Lung (tissue), 12 donors: ENCODE results near the gene GPR137C. TPM values are rescaled to one million over a fixed set of nuclear protein-coding genes. Genes with fewer than 3 reads are reported as not detected.

Experiments
- ATAC-seq: fragments of 200-7000 bp; cut with Tn5 transposase; one replicate; pipeline ENCODE4 v1.9.1; 2020; ENCODE audit warnings: moderate number of reproducible peaks; ENCODE audit not compliant: insufficient read depth, low FRiP score
- DNase-seq, 3 donors: peaks; one replicate each; pipeline ENCODE4 v3.0.0-alpha.2; 2013 to 2017
- H3K27ac ChIP-seq, 2 donors: one replicate each; pipeline ENCODE4 v1.5.1; 2013; ENCODE audit warnings: mild to moderate bottlenecking in 2 of 2, moderate library complexity in 2 of 2, control low read depth in 1 of 2, inconsistent platforms in 1 of 2, low read depth in 1 of 2, low read length in 1 of 2
- H3K27me3 ChIP-seq, 3 donors: one replicate each; pipeline ENCODE4 v1.5.1; 2013; ENCODE audit warnings: low read length in 2 of 3; ENCODE audit not compliant: control insufficient read depth in 3 of 3, insufficient read depth in 3 of 3
- H3K36me3 ChIP-seq, 4 donors: one replicate each; pipeline ENCODE4 v1.5.1; 2013; ENCODE audit warnings: low read length in 4 of 4, mild to moderate bottlenecking in 1 of 4, moderate library complexity in 1 of 4; ENCODE audit not compliant: control insufficient read depth in 4 of 4, insufficient read depth in 4 of 4
- H3K4me1 ChIP-seq, 5 donors: one replicate each; pipeline ENCODE4 v1.5.1; 2013; ENCODE audit warnings: low read length in 5 of 5, mild to moderate bottlenecking in 2 of 5, moderate library complexity in 1 of 5; ENCODE audit not compliant: control insufficient read depth in 5 of 5, insufficient read depth in 5 of 5
- H3K4me3 ChIP-seq: one replicate; pipeline ENCODE4 v1.5.1; 2013; ENCODE audit warnings: mild to moderate bottlenecking, control low read depth, moderate library complexity
- H3K9ac ChIP-seq, 2 donors: one replicate each; pipeline ENCODE4 v1.5.1; 2013; ENCODE audit warnings: low read length in 2 of 2, control low read depth in 1 of 2; ENCODE audit not compliant: insufficient read depth in 1 of 2
- H3K9me3 ChIP-seq, 4 donors: one replicate each; pipeline ENCODE4 v1.5.1; 2013; ENCODE audit warnings: low read length in 3 of 4, mild to moderate bottlenecking in 1 of 4, moderate library complexity in 1 of 4; ENCODE audit not compliant: control insufficient read depth in 4 of 4, insufficient read depth in 3 of 4
- CTCF ChIP-seq: IDR thresholded peaks from 2 replicates; pipeline ENCODE4 v1.5.1; 2012; ENCODE audit warnings: mild to moderate bottlenecking; ENCODE audit errors: control extremely low read depth, extremely low read depth
- WGBS, 2 donors: extraction: QIAGEN DNeasy Blood & Tissue Kit; methylation state at CpG; one replicate each; pipeline ENCODE4 v1.1.7; 2013; 5-methylcytosine and 5-hydroxymethylcytosine counted together
- polyA plus RNA-seq, 2 donors: library from polyadenylated mRNA; stranded (reverse); fragments of 200-250 nt; gene quantifications; one replicate each; pipeline ENCODE4 v1.2.1, GENCODE V29; 2013
- total RNA-seq, 2 donors: library from RNA; depleted of rRNA in 1 of 2; stranded (reverse); fragments of >200 nt in 1 of 2; gene quantifications; one replicate each; pipeline ENCODE4 v1.2.1, GENCODE V29; 2014 to 2021
- donor health status: control.
- donor health status: control.
- donor health status: Bipolar disorder and iron deficiency.
- donor health status: healthy.
- donor health status: DM: yes; HTN: yes; CAD: no.

The GPR137C gene
- total and polyA plus RNA-seq, 4 donors = 0.26 to 7.0 (median 0.65) TPM

GRCh38 chr14:52619687-52620086, 67.1 kb downstream of the GPR137C start:
- ATAC-seq (no peak), DNase-seq (no peak)
- H3K36me3 ChIP-seq = no peaks in the 10 kb centered on the region
- no peak overlapping the region for H3K4me3 ChIP-seq
- H3K4me1 ChIP-seq = no peaks in the 10 kb centered on the region
- H3K27me3 ChIP-seq = no peaks in the 10 kb centered on the region
- no peak for TF ChIP-seq CTCF
- no peak overlapping the region for H3K27ac ChIP-seq
- 98% methylated on average over 1 of the region's 1 CpG for WGBS, 2 donors
- H3K9me3 ChIP-seq = no peaks in the 10 kb centered on the region
- no peak overlapping the region for H3K9ac ChIP-seq

GRCh38 chr14:52640137-52640536, 87.5 kb downstream of the GPR137C start:
- no peak for TF ChIP-seq CTCF
- Histone ChIP-seq H3K27me3 (no peaks in the 10 kb centered on the region), H3K4me3 (no peak overlapping the region), H3K4me1 (no peaks in the 10 kb centered on the region), H3K9ac (no peak overlapping the region), H3K27ac (no peak overlapping the region), H3K36me3 (peaks cover 5 to 17% (median 8%) of the 10 kb centered on the region in 4 donors), H3K9me3 (peaks cover 0 to 3% (median 1%) of the 10 kb centered on the region in 4 donors)
- whole genome bisulfite sequencing, 2 donors = 92 to 93% methylated on average over 4 of the region's 4 CpGs
- no peak for ATAC-seq
- no peak for DNase-seq

GRCh38 chr14:52641745-52642144, 89.1 kb downstream of the GPR137C start:
- H3K9ac ChIP-seq = no peak overlapping the region
- H3K9me3 ChIP-seq = peaks cover 0 to 3% (median 1%) of the 10 kb centered on the region in 4 donors
- TF ChIP-seq CTCF = no peak
- no peak overlapping the region for H3K4me3 ChIP-seq
- H3K36me3 ChIP-seq = peaks cover 5 to 23% (median 14%) of the 10 kb centered on the region in 4 donors
- no peaks in the 10 kb centered on the region for H3K27me3 ChIP-seq
- 93% methylated on average over 1 of the region's 1 CpG for WGBS, 2 donors
- H3K4me1 ChIP-seq = no peaks in the 10 kb centered on the region
- H3K27ac ChIP-seq = no peak overlapping the region
- ATAC-seq (no peak), DNase-seq (no peak)

GRCh38 chr14:52649511-52649910, 96.9 kb downstream of the GPR137C start:
- Histone ChIP-seq H3K9me3 (no peaks in the 10 kb centered on the region), H3K4me3 (no peak overlapping the region), H3K9ac (no peak overlapping the region), H3K4me1 (no peaks in the 10 kb centered on the region), H3K36me3 (peaks cover 0 to 17% (median 11%) of the 10 kb centered on the region in 4 donors), H3K27ac (no peak overlapping the region), H3K27me3 (no peaks in the 10 kb centered on the region)
- TF ChIP-seq CTCF = no peak
- DNase-seq = no peak
- 98 to 99% methylated on average over 1 of the region's 1 CpG for WGBS, 2 donors
- no peak for ATAC-seq
